A549 (cell line): Measurements from ENCODE around the gene NKAIN4. TPM values are rescaled to one million over a fixed set of nuclear protein-coding genes. Genes with fewer than 3 reads are reported as not detected.

Experiments
- ATAC-seq, 2 experiments: fragments of 200-7000 bp in 1 of 2; fragments of >200 bp in 1 of 2; cut with Nextera tagmentation in 1 of 2; cut with Tn5 transposase in 1 of 2; 3 replicates each; pipeline versions ENCODE4 v1.8.0 to v1.9.1; 2018 to 2020; ENCODE audit warnings: mild to moderate bottlenecking in 1 of 2, moderate library complexity in 1 of 2
- CTCF ChIA-PET: fragments of 300-600 bp; sonication (Branson Sonifier 250); formaldehyde crosslinking; extraction: SDS; loops from one replicate; lab custom pipeline; 2021; ENCODE audit warnings: antibody characterized with exemption, inconsistent platforms; lab: Yijun Ruan, JAX
- POLR2A ChIA-PET: fragments of 350-600 bp; formaldehyde crosslinking; extraction: SDS; loops from one replicate; lab custom pipeline; 2021; ENCODE audit warnings: antibody characterized with exemption, inconsistent platforms; lab: Yijun Ruan, JAX
- DNase-seq, 2 experiments: peaks; one replicate each; pipeline versions ENCODE4 v3.0.0 to v3.0.0-alpha.2; 2011 to 2016; ENCODE audit warnings: low read depth in 1 of 2, low spot score in 1 of 2
- FAIRE-seq: peaks from 2 replicates; lab custom pipeline; 2011; peaks lifted over from hg19 to GRCh38; lab: Jason Lieb, UNC
- H3K27ac ChIP-seq, 2 experiments: fragments of >200 bp; sonication (Bioruptor Twin); formaldehyde crosslinking; 3 replicates each; pipeline ENCODE4 v1.5.1; 2016 to 2017
- H3K4me1 ChIP-seq: fragments of >200 bp; sonication (Bioruptor Twin); formaldehyde crosslinking; 3 replicates; pipeline ENCODE4 v1.6.1; 2016
- H3K4me2 ChIP-seq: fragments of >200 bp; sonication (Bioruptor Twin); formaldehyde crosslinking; 3 replicates; pipeline ENCODE4 v1.6.1; 2016
- H3K4me3 ChIP-seq: fragments of >200 bp; sonication (Bioruptor Twin); formaldehyde crosslinking; 3 replicates; pipeline ENCODE4 v1.5.1; 2016
- H3K9me3 ChIP-seq: fragments of >200 bp; sonication (Bioruptor Twin); formaldehyde crosslinking; 3 replicates; pipeline ENCODE4 v1.6.1; 2016
- CBX2 ChIP-seq: fragments of 200-600 bp; sonication (generic); IDR thresholded peaks from 2 replicates; pipeline ENCODE4 v1.6.1; 2016; ENCODE audit warnings: low read depth, mild to moderate bottlenecking, borderline replicate concordance
- EP300 ChIP-seq, 2 experiments: fragments of >200 bp; sonication (Bioruptor Twin); formaldehyde crosslinking; IDR thresholded peaks; 2 replicates in 1 of 2; 3 replicates in 1 of 2; pipeline ENCODE4 v1.6.1; 2016 to 2017
- ESRRA ChIP-seq: fragments of 150-350 bp; IDR thresholded peaks from 2 replicates; pipeline ENCODE4 v1.6.1; 2014; ENCODE audit warnings: mild to moderate bottlenecking, low read length, borderline replicate concordance
- HOXB5 ChIP-seq: fragments of 250-450 bp; sonication (Bioruptor Pico); IDR thresholded peaks from 2 replicates; pipeline ENCODE4 v1.5.0; 2020; ENCODE audit warnings: mild to moderate bottlenecking, moderate library complexity
- JUNB ChIP-seq: fragments of >200 bp; sonication (Bioruptor Twin); formaldehyde crosslinking; IDR thresholded peaks from 2 replicates; pipeline ENCODE4 v1.6.1; 2016
- KDM1A ChIP-seq: fragments of 200-600 bp; sonication (generic); IDR thresholded peaks from 2 replicates; pipeline ENCODE4 v1.6.1; 2016; ENCODE audit warnings: low read depth, mild to moderate bottlenecking
- NFE2L2 ChIP-seq: fragments of 150-350 bp; conservative IDR thresholded peaks from 2 replicates; pipeline ENCODE4 v1.6.1; 2014; ENCODE audit warnings: low read length
- NPAS2 ChIP-seq: fragments of 250-450 bp; sonication (Bioruptor Pico); IDR thresholded peaks from 2 replicates; pipeline ENCODE4 v1.8.0; 2022; ENCODE audit warnings: mild to moderate bottlenecking, moderate library complexity, borderline replicate concordance
- NR3C1 ChIP-seq: fragments of >200 bp; sonication (Bioruptor Twin); formaldehyde crosslinking; IDR thresholded peaks from 3 replicates; pipeline ENCODE4 v1.6.1; 2017
- PHF8 ChIP-seq: fragments of 200-600 bp; sonication (generic); IDR thresholded peaks from 2 replicates; pipeline ENCODE4 v1.6.1; 2016; ENCODE audit warnings: low read depth, mild to moderate bottlenecking, antibody characterized with exemption, moderate library complexity, borderline replicate concordance
- RNF2 ChIP-seq: fragments of 200-600 bp; sonication (generic); IDR thresholded peaks from 2 replicates; pipeline ENCODE4 v1.6.1; 2016; ENCODE audit warnings: low read depth, mild to moderate bottlenecking, antibody characterized with exemption, moderate library complexity, borderline replicate concordance
- ZFP36 ChIP-seq: fragments of 450-650 bp; IDR thresholded peaks from 2 replicates; pipeline ENCODE4 v1.6.1; 2014; ENCODE audit warnings: borderline replicate concordance; ENCODE audit not compliant: partially characterized antibody
- ZNF302 ChIP-seq: fragments of 250-450 bp; sonication (Bioruptor Pico); IDR thresholded peaks from 2 replicates; pipeline ENCODE4 v1.9.0; 2021; ENCODE audit warnings: inconsistent platforms, mild to moderate bottlenecking, moderate library complexity
- ZSCAN20 ChIP-seq: fragments of 250-450 bp; sonication (Bioruptor Pico); IDR thresholded peaks from 2 replicates; pipeline ENCODE4 v1.8.0; 2022; ENCODE audit warnings: mild to moderate bottlenecking, moderate library complexity
- WGBS: methylation state at CpG from one replicate; pipeline ENCODE4 v1.1.6; 2017; ENCODE audit errors: missing lambda C conversion rate; 5-methylcytosine and 5-hydroxymethylcytosine counted together
- polyA plus RNA-seq, 4 experiments: library from polyadenylated mRNA; depleted of rRNA in 3 of 4; stranded (reverse); fragments of >200 nt; fragmentation: RNase III in 1 of 4; extraction: RNeasy Plus Mini Kit Qiagen cat#74134 plus additional on column Dnase treatment in 1 of 4; gene quantifications; 2 replicates in 3 of 4; 3 replicates in 1 of 4; pipeline ENCODE4 v1.2.3, GENCODE V29; 2011 to 2017
- TF ChIP-seq, protein P1 (sequence below): fragments of >200 bp; sonication (Bioruptor Twin); formaldehyde crosslinking; IDR thresholded peaks from 2 replicates; pipeline ENCODE4 v1.6.1; 2016
- TF ChIP-seq, protein P2 (sequence below): fragments of 150-350 bp; IDR thresholded peaks from 2 replicates; pipeline ENCODE4 v1.6.1; 2014; ENCODE audit warnings: low read depth, mild to moderate bottlenecking, low read length
- TF ChIP-seq, protein P3 (sequence below): IDR thresholded peaks from 2 replicates; pipeline ENCODE4 v1.6.1; 2012; ENCODE audit warnings: low read depth, borderline replicate concordance
- TF ChIP-seq, protein P4 (sequence below): IDR thresholded peaks from 2 replicates; pipeline ENCODE4 v1.6.1; 2012
- TF ChIP-seq, protein P5 (sequence below): fragments of 250-450 bp; sonication (Bioruptor Pico); IDR thresholded peaks from 2 replicates; pipeline ENCODE4 v1.5.0; 2020; ENCODE audit warnings: low read depth, mild to moderate bottlenecking, moderate library complexity

Gene NKAIN4
- polyA plus RNA-seq, 2 of the 4 experiments (the other 2 are of a cell fraction), result 5.8 to 9.7 TPM

DNA sequence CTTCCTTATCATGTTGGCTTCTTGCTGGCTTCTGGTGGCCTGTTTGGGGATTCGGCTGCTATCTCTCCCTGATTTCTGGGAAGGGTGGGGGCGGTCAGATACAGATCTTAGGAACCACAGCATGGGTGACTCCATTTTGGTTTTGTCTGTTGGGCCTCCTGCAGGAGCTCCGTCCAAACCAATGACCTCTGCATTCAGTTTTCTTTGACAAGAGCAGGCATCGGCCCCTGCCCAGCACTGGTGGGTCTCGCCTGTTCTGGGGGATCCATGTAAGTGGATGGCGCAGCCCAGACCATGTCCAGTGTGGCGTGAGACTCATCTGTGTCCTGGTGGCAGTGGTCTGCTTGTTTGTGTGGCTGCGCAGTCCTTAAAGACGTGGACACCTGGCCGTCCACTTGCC, 9.7 kb upstream of the NKAIN4 start:
- no peak for FAIRE-seq
- DNase-seq, result no peak
- H3K4me3 ChIP-seq, result no peak overlapping the region
- ATAC-seq, result no peak
- POLR2A ChIA-PET, result interaction anchor here (0.6 kb wide), 1 partner anchor 175 kb away, joined by 3 read pairs; no protein-coding TSS in a partner anchor
- no peaks in the 10 kb centered on the region for H3K9me3 ChIP-seq
- peaks cover 12% of the 10 kb centered on the region; the same call in 1 of the 3 replicates for H3K4me1 ChIP-seq
- peak overlapping the region in 1 of 2 experiments; percentile 3; a peak in 1 of 6 replicates for H3K27ac ChIP-seq
- CTCF ChIA-PET, result interaction anchor here (1.0 to 3.7 kb wide), 2 partner anchors 40 to 291 kb away, joined by 3 to 22 read pairs; no protein-coding TSS in a partner anchor
- H3K4me2 ChIP-seq, result no peak overlapping the region
- 80% methylated on average over 9 of the region's 10 CpGs for WGBS
- no peak for TF ChIP-seq ZFP36
- TF ChIP-seq NPAS2 (CRISPR knock-in tag), result no peak
- TF ChIP-seq, protein P1, sequence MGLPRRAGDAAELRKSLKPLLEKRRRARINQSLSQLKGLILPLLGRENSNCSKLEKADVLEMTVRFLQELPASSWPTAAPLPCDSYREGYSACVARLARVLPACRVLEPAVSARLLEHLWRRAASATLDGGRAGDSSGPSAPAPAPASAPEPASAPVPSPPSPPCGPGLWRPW, result no peak
- TF ChIP-seq ESRRA, result no peak
- no peak for TF ChIP-seq NFE2L2
- no peak for TF ChIP-seq PHF8
- no peak for TF ChIP-seq NR3C1
- no peak for TF ChIP-seq RNF2
- no peak for TF ChIP-seq CBX2
- TF ChIP-seq, protein P2, sequence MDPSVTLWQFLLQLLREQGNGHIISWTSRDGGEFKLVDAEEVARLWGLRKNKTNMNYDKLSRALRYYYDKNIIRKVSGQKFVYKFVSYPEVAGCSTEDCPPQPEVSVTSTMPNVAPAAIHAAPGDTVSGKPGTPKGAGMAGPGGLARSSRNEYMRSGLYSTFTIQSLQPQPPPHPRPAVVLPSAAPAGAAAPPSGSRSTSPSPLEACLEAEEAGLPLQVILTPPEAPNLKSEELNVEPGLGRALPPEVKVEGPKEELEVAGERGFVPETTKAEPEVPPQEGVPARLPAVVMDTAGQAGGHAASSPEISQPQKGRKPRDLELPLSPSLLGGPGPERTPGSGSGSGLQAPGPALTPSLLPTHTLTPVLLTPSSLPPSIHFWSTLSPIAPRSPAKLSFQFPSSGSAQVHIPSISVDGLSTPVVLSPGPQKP, result no peak
- no peak for TF ChIP-seq EP300 (IDR thresholded peaks at IDR 0.05)
- no peak for TF ChIP-seq JUNB

DNA sequence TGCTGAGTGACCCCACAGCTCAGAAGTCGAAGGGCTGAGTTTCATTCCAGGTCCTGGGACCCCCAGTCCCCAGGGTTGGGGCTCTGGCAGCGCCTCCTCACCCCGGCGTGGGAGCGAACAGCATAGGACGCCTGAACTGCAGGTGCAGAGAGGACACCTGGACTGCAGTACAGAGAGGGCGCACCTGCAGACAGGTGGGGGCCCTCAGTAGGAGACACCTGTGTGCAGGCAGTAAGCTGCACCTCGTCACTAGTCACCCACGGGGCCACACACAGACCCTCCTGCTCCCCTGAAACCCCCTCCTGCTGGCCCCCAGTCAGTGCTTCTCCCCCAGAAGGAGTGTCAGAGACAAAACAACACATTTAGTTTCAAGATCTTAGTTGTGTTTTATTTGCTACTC, 8.6 kb upstream of the NKAIN4 start:
- ATAC-seq, result no peak
- Histone ChIP-seq H3K27ac (no peak overlapping the region), H3K9me3 (no peaks in the 10 kb centered on the region), H3K4me2 (no peak overlapping the region), H3K4me3 (no peak overlapping the region), H3K4me1 (peaks cover 12% of the 10 kb centered on the region; the same call in 1 of the 3 replicates)
- ChIA-PET POLR2A (no interaction called here), CTCF (interaction anchor here (1.0 to 3.7 kb wide), 2 partner anchors 39 to 290 kb away, joined by 3 to 22 read pairs; no protein-coding TSS in a partner anchor)
- no peak for DNase-seq
- WGBS, result 68% methylated on average over 9 of the region's 9 CpGs
- TF ChIP-seq, protein P3, sequence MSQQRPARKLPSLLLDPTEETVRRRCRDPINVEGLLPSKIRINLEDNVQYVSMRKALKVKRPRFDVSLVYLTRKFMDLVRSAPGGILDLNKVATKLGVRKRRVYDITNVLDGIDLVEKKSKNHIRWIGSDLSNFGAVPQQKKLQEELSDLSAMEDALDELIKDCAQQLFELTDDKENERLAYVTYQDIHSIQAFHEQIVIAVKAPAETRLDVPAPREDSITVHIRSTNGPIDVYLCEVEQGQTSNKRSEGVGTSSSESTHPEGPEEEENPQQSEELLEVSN, result no peak
- TF ChIP-seq ZSCAN20, result no peak
- TF ChIP-seq, protein P4, sequence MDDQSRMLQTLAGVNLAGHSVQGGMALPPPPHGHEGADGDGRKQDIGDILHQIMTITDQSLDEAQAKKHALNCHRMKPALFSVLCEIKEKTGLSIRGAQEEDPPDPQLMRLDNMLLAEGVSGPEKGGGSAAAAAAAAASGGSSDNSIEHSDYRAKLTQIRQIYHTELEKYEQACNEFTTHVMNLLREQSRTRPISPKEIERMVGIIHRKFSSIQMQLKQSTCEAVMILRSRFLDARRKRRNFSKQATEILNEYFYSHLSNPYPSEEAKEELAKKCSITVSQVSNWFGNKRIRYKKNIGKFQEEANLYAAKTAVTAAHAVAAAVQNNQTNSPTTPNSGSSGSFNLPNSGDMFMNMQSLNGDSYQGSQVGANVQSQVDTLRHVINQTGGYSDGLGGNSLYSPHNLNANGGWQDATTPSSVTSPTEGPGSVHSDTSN, result no peak
- no peak for TF ChIP-seq HOXB5 (CRISPR knock-in tag)
- TF ChIP-seq, protein P5, sequence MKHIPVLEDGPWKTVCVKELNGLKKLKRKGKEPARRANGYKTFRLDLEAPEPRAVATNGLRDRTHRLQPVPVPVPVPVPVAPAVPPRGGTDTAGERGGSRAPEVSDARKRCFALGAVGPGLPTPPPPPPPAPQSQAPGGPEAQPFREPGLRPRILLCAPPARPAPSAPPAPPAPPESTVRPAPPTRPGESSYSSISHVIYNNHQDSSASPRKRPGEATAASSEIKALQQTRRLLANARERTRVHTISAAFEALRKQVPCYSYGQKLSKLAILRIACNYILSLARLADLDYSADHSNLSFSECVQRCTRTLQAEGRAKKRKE (CRISPR knock-in tag), result no peak
- TF ChIP-seq KDM1A, result no peak
- no peak for TF ChIP-seq ZNF302 (CRISPR knock-in tag)
- FAIRE-seq, result no peak
